ENCODE data around the gene GPSM1. TPM values are rescaled to one million over a fixed set of nuclear protein-coding genes. Genes with fewer than 3 reads are reported as not detected.

GPSM1 gene
- total RNA-seq, 1 experiment from 2014 or later = 14.2 TPM

DNA sequence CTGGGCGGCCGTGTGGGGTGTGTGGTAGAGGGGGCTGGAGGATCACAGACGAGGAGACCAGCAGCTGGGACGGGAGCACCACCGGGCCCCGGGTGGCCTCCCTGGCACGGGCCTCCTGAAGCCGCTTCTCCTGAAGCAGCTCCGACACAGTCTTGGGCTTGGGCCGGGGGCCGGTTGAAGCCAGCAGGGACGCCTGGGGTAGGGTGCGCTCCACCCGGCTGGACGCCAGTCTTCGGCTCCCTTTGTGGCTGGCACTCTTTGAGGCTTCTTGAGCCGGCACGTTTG is 51.6 kb downstream of the GPSM1 start (continued):
- no peak for TF ChIP-seq NFATC4 (CRISPR knock-in tag; IDR thresholded peaks at IDR 0.05)
- TF ChIP-seq CREM (CRISPR knock-in tag; IDR thresholded peaks at IDR 0.05) = no peak

DNA sequence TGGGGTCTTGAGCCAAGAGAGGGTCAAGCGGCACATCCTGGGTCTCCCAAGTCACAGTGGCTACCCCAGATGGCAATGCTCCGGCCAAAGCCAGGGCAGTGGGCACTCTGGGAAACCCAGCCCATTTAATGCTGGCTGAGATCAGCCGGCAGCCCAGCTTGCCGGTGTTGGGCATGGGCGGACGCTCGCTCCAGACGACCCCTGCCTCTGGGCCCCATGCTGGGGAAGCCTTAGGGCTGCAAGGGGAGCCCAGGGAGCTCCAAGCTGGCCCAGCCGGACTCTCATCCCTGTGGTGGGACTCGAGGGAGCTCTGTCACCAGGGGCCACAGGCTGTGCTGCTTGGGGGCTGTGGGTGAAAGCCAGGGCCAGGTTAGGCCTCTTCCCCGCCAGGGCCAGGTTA is 52.1 kb downstream of the GPSM1 start:
- Mint-ChIP-seq H3K9me3 (no peaks in the 10 kb centered on the region), H3K27ac (no peak overlapping the region), H3K36me3 (peaks cover 6% of the 10 kb centered on the region), H3K27me3 (ENCODE audit: low read depth) (no peaks in the 10 kb centered on the region), H3K4me1 (no peaks in the 10 kb centered on the region), H3K4me3 (no peak overlapping the region)
- ChIA-PET POLR2A (no interaction called here), CTCF (interaction anchor here (1.0 kb wide), 1 partner anchor 15 kb away, joined by 3 read pairs; no protein-coding TSS in a partner anchor)
- TF ChIP-seq, protein P1, sequence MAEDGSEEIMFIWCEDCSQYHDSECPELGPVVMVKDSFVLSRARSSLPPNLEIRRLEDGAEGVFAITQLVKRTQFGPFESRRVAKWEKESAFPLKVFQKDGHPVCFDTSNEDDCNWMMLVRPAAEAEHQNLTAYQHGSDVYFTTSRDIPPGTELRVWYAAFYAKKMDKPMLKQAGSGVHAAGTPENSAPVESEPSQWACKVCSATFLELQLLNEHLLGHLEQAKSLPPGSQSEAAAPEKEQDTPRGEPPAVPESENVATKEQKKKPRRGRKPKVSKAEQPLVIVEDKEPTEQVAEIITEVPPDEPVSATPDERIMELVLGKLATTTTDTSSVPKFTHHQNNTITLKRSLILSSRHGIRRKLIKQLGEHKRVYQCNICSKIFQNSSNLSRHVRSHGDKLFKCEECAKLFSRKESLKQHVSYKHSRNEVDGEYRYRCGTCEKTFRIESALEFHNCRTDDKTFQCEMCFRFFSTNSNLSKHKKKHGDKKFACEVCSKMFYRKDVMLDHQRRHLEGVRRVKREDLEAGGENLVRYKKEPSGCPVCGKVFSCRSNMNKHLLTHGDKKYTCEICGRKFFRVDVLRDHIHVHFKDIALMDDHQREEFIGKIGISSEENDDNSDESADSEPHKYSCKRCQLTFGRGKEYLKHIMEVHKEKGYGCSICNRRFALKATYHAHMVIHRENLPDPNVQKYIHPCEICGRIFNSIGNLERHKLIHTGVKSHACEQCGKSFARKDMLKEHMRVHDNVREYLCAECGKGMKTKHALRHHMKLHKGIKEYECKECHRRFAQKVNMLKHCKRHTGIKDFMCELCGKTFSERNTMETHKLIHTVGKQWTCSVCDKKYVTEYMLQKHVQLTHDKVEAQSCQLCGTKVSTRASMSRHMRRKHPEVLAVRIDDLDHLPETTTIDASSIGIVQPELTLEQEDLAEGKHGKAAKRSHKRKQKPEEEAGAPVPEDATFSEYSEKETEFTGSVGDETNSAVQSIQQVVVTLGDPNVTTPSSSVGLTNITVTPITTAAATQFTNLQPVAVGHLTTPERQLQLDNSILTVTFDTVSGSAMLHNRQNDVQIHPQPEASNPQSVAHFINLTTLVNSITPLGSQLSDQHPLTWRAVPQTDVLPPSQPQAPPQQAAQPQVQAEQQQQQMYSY (CRISPR knock-in tag; IDR thresholded peaks at IDR 0.05) = no peak
- TF ChIP-seq, protein P2, sequence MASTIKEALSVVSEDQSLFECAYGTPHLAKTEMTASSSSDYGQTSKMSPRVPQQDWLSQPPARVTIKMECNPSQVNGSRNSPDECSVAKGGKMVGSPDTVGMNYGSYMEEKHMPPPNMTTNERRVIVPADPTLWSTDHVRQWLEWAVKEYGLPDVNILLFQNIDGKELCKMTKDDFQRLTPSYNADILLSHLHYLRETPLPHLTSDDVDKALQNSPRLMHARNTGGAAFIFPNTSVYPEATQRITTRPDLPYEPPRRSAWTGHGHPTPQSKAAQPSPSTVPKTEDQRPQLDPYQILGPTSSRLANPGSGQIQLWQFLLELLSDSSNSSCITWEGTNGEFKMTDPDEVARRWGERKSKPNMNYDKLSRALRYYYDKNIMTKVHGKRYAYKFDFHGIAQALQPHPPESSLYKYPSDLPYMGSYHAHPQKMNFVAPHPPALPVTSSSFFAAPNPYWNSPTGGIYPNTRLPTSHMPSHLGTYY (CRISPR knock-in tag; IDR thresholded peaks at IDR 0.05) = no peak
- no peak for TF ChIP-seq ZNF423 (CRISPR knock-in tag; IDR thresholded peaks at IDR 0.05)
- no peak for TF ChIP-seq ELF4 (CRISPR knock-in tag; IDR thresholded peaks at IDR 0.05; ENCODE audit: low read depth)
- no peak for TF ChIP-seq PRRX2 (CRISPR knock-in tag; IDR thresholded peaks at IDR 0.05)
- TF ChIP-seq NFYB (CRISPR knock-in tag; conservative IDR thresholded peaks at IDR 0.05; ENCODE audit: low read depth) = no peak
- TF ChIP-seq TEAD4 (CRISPR knock-in tag; IDR thresholded peaks at IDR 0.05) = no peak
- no peak for TF ChIP-seq NR2C2 (CRISPR knock-in tag; IDR thresholded peaks at IDR 0.05)
- no peak for TF ChIP-seq SMAD3 (CRISPR knock-in tag; IDR thresholded peaks at IDR 0.05; ENCODE audit: borderline replicate concordance)
- TF ChIP-seq, protein P3, sequence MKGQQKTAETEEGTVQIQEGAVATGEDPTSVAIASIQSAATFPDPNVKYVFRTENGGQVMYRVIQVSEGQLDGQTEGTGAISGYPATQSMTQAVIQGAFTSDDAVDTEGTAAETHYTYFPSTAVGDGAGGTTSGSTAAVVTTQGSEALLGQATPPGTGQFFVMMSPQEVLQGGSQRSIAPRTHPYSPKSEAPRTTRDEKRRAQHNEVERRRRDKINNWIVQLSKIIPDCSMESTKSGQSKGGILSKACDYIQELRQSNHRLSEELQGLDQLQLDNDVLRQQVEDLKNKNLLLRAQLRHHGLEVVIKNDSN (CRISPR knock-in tag; IDR thresholded peaks at IDR 0.05) = no peak
- no peak for TF ChIP-seq ZNF416 (CRISPR knock-in tag; IDR thresholded peaks at IDR 0.05)
- TF ChIP-seq, protein P4, sequence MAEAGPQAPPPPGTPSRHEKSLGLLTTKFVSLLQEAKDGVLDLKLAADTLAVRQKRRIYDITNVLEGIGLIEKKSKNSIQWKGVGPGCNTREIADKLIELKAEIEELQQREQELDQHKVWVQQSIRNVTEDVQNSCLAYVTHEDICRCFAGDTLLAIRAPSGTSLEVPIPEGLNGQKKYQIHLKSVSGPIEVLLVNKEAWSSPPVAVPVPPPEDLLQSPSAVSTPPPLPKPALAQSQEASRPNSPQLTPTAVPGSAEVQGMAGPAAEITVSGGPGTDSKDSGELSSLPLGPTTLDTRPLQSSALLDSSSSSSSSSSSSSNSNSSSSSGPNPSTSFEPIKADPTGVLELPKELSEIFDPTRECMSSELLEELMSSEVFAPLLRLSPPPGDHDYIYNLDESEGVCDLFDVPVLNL (CRISPR knock-in tag; IDR thresholded peaks at IDR 0.05; ENCODE audit: borderline replicate concordance, low read depth) = no peak
- ATAC-seq (no peak), DNase-seq (ENCODE audit: low spot score) (no peak)

DNA sequence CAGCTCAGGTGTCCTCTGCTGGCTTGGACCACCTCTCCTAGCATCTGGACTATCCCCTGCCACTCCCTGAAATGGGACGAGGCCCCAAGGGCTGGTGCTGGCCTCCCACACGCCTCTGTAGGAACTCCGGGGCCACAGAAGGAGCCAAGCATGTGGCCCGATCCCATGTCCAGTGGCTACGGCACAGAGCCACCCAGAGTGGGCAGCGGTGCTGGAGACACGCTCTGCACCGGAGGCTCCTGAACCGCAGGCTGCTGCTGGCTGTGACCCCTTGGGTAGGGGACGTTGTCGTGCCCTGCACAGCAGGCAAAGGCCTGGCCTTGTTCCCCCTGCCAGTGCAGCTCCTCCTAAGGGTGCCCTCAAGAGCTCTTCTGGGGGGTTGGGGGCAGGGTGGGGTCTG is 52.6 kb downstream of the GPSM1 start:
- no peak overlapping the region for H3K4me3 Mint-ChIP-seq
- H3K36me3 Mint-ChIP-seq = peaks cover 11% of the 10 kb centered on the region
- ChIA-PET POLR2A (no interaction called here), CTCF (no interaction called here)
- ATAC-seq = no peak
- H3K9me3 Mint-ChIP-seq = no peaks in the 10 kb centered on the region
- H3K4me1 Mint-ChIP-seq = no peaks in the 10 kb centered on the region
- no peak overlapping the region for H3K27ac Mint-ChIP-seq
- no peak for DNase-seq (ENCODE audit: low spot score)
- H3K27me3 Mint-ChIP-seq (ENCODE audit: low read depth) = no peaks in the 10 kb centered on the region
- TF ChIP-seq MYBL2 (CRISPR knock-in tag; IDR thresholded peaks at IDR 0.05) (no peak), ZNF121 (CRISPR knock-in tag; IDR thresholded peaks at IDR 0.05) (no peak), ZNF219 (CRISPR knock-in tag; IDR thresholded peaks at IDR 0.05; ENCODE audit: borderline replicate concordance) (no peak), ZNF416 (CRISPR knock-in tag; IDR thresholded peaks at IDR 0.05) (no peak), NFE2L1 (CRISPR knock-in tag; IDR thresholded peaks at IDR 0.05) (no peak), IRF2 (CRISPR knock-in tag; IDR thresholded peaks at IDR 0.05; ENCODE audit: borderline replicate concordance, low read depth) (no peak), RELA (CRISPR knock-in tag; IDR thresholded peaks at IDR 0.05; ENCODE audit: borderline replicate concordance) (no peak), ZNF138 (CRISPR knock-in tag; conservative IDR thresholded peaks at IDR 0.05) (no peak), NR2C2 (CRISPR knock-in tag; IDR thresholded peaks at IDR 0.05) (no peak), ZNF232 (CRISPR knock-in tag; IDR thresholded peaks at IDR 0.05) (no peak)
- TF ChIP-seq, protein P2 (CRISPR knock-in tag; IDR thresholded peaks at IDR 0.05) = no peak
- TF ChIP-seq, protein P5, sequence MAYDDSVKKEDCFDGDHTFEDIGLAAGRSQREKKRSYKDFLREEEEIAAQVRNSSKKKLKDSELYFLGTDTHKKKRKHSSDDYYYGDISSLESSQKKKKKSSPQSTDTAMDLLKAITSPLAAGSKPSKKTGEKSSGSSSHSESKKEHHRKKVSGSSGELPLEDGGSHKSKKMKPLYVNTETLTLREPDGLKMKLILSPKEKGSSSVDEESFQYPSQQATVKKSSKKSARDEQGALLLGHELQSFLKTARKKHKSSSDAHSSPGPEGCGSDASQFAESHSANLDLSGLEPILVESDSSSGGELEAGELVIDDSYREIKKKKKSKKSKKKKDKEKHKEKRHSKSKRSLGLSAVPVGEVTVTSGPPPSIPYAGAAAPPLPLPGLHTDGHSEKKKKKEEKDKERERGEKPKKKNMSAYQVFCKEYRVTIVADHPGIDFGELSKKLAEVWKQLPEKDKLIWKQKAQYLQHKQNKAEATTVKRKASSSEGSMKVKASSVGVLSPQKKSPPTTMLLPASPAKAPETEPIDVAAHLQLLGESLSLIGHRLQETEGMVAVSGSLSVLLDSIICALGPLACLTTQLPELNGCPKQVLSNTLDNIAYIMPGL (CRISPR knock-in tag; IDR thresholded peaks at IDR 0.05) = no peak
- TF ChIP-seq, protein P6, sequence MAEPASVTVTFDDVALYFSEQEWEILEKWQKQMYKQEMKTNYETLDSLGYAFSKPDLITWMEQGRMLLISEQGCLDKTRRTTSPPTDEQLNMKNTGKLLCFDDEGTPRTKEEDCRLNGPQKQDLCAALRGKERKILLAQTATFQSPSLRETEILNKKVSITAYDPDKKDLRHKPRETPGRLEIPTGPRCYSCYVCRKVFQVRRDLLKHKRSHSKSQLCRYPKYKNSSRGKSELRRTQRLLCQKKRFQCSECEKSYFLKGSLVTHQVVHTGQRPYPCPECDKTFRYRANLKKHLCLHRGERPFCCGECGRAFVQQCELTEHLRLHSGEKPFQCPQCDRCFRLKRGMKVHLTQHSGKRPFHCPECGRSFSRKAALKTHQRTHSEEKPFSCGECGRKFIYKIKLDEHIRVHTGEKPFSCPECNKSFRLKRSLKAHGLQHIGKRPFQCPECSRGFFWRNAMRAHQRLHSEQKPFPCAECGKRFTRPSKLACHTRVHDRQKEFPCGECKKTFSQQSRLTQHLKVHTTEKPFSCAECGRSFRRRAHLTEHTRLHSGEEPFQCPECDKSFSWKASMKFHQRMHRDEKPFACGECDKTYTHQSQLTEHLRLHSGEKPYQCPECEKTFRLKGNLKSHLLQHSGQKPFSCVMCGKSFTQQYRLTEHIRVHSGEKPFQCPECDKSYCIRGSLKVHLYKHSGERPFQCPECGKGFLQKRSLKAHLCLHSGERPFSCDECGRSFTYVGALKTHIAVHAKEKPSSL (CRISPR knock-in tag; conservative IDR thresholded peaks at IDR 0.05) = no peak

Data from WTC11 (cell line).